H1 (cell line): ENCODE measurements around the gene MBNL2. TPM values are rescaled to one million over a fixed set of nuclear protein-coding genes. Genes with fewer than 3 reads are reported as not detected.

Source experiments
- CHD7 ChIP-seq: fragments of 300-600 bp; sonication (generic); IDR thresholded peaks from 2 replicates; pipeline ENCODE4 v1.7.1; 2012; ENCODE audit warnings: low read length, moderate library complexity, mild to moderate bottlenecking, inconsistent platforms; ENCODE audit not compliant: insufficient replicate concordance
- EZH2 ChIP-seq: fragments of 200-600 bp; sonication (generic); IDR thresholded peaks from 2 replicates; pipeline ENCODE4 v1.7.1; 2012; ENCODE audit warnings: low read depth, mild to moderate bottlenecking, moderate library complexity, low read length, inconsistent platforms; ENCODE audit not compliant: severe bottlenecking
- KDM4A ChIP-seq: IDR thresholded peaks from one replicate; pipeline ENCODE4 v1.7.1; 2012; ENCODE audit warnings: low read depth, mild to moderate bottlenecking, moderate library complexity, low read length, inconsistent platforms; ENCODE audit not compliant: severe bottlenecking
- RAD21 ChIP-seq, 2 experiments: IDR thresholded peaks in 1 of 2; conservative IDR thresholded peaks in 1 of 2; 2 replicates each; pipeline ENCODE4 v1.6.1; 2011; ENCODE audit warnings: low read depth in 2 of 2, low read length in 2 of 2, improper control_type of control experiment in 1 of 2, inconsistent platforms in 1 of 2, mild to moderate bottlenecking in 1 of 2, moderate library complexity in 1 of 2
- USF2 ChIP-seq: IDR thresholded peaks from 2 replicates; pipeline ENCODE4 v1.6.1; 2011; ENCODE audit warnings: low read length, improper control_type of control experiment
- polyA plus RNA-seq, 7 experiments: library from polyadenylated mRNA; depleted of rRNA in 3 of 7; stranded (reverse) in 5 of 7; unstranded in 2 of 7; fragments of >200 nt in 5 of 7; fragments of 200-250 nt in 2 of 7; gene quantifications; 1 replicate in 5 of 7; 2 replicates in 1 of 7; 4 replicates in 1 of 7; pipeline versions ENCODE4 v1.2.1 to v1.2.3, GENCODE V29; 2011 to 2013; ENCODE audit warnings: missing spikeins in 2 of 7, mixed read lengths in 2 of 7
- total RNA-seq: library from RNA; stranded (reverse); fragmentation: NEBNext Ultra II Directional; extraction: Animal tissue kit (Norgen Biotek cat#: 25700); gene quantifications from 2 replicates; pipeline ENCODE4 v1.2.1, GENCODE V29; 2021

Gene MBNL2
- total and polyA plus RNA-seq, 2 of the 8 experiments (the other 6 are each of a cell fraction or from before 2014, with no cell fraction given) = 1.0 to 2.6 TPM

- TF ChIP-seq USF2 (no peak), RAD21 (IDR thresholded peaks at IDR 0.05 in 1 of 2, conservative IDR thresholded peaks at IDR 0.05 in 1 of 2; ENCODE audit: low read depth in 2 of 2, low read length in 2 of 2) (no peak), EZH2 (no peak), CHD7 (no peak), KDM4A (no peak)
Measured at GRCh38 chr13:97205465-97205864, 16.7 kb upstream of the MBNL2 start (continued).
